A549 (cell line): Measurements from ENCODE around the gene ARHGDIG.

Experiments
- CEBPB ChIP-seq, 2 experiments: fragments of >200 bp in 1 of 2; sonication (Bioruptor Twin) in 1 of 2; formaldehyde crosslinking in 1 of 2; IDR thresholded peaks; 2 replicates each; pipeline ENCODE4 v1.6.1; 2012 to 2016
- CTCF ChIP-seq: fragments of >200 bp; sonication (Bioruptor Twin); formaldehyde crosslinking; IDR thresholded peaks from 3 replicates; pipeline ENCODE4 v1.5.1; 2016
- EHMT2 ChIP-seq: fragments of 200-600 bp; sonication (generic); IDR thresholded peaks from 2 replicates; pipeline ENCODE4 v1.6.1; 2016; ENCODE audit warnings: antibody characterized with exemption, low read depth, mild to moderate bottlenecking, moderate library complexity
- ESRRA ChIP-seq: fragments of 150-350 bp; IDR thresholded peaks from 2 replicates; pipeline ENCODE4 v1.6.1; 2014; ENCODE audit warnings: mild to moderate bottlenecking, low read length, borderline replicate concordance
- JUN ChIP-seq, 2 experiments: fragments of >200 bp; sonication (Bioruptor Twin); formaldehyde crosslinking; IDR thresholded peaks; 2 replicates in 1 of 2; 3 replicates in 1 of 2; pipeline ENCODE4 v1.6.1; 2016 to 2017
- KDM1A ChIP-seq: fragments of 200-600 bp; sonication (generic); IDR thresholded peaks from 2 replicates; pipeline ENCODE4 v1.6.1; 2016; ENCODE audit warnings: low read depth, mild to moderate bottlenecking
- MYC ChIP-seq: IDR thresholded peaks from 2 replicates; pipeline ENCODE4 v1.6.1; 2012; ENCODE audit warnings: mild to moderate bottlenecking, inconsistent platforms, low read length, improper control_type of control experiment, borderline replicate concordance
- PHF8 ChIP-seq: fragments of 200-600 bp; sonication (generic); IDR thresholded peaks from 2 replicates; pipeline ENCODE4 v1.6.1; 2016; ENCODE audit warnings: low read depth, mild to moderate bottlenecking, antibody characterized with exemption, moderate library complexity, borderline replicate concordance
- POLR2A ChIP-seq: IDR thresholded peaks from 2 replicates; pipeline ENCODE4 v1.6.1; 2012; ENCODE audit warnings: mild to moderate bottlenecking, low read length
- REST ChIP-seq: fragments of 200-600 bp; sonication (generic); IDR thresholded peaks from 2 replicates; pipeline ENCODE4 v1.6.1; 2016; ENCODE audit warnings: antibody characterized with exemption, mild to moderate bottlenecking, moderate library complexity
- RFX5 ChIP-seq: fragments of 450-650 bp; IDR thresholded peaks from 2 replicates; pipeline ENCODE4 v1.7.1; 2014; ENCODE audit warnings: antibody characterized with exemption, mild to moderate bottlenecking, moderate library complexity
- ZFP36 ChIP-seq: fragments of 450-650 bp; IDR thresholded peaks from 2 replicates; pipeline ENCODE4 v1.6.1; 2014; ENCODE audit warnings: borderline replicate concordance; ENCODE audit not compliant: partially characterized antibody

- TF ChIP-seq POLR2A (no peak), CTCF (no peak), PHF8 (no peak), CEBPB (IDR thresholded peaks at IDR 0.05) (no peak), REST (no peak), KDM1A (no peak), ZFP36 (no peak), EHMT2 (no peak), MYC (no peak), JUN (IDR thresholded peaks at IDR 0.05) (no peak), ESRRA (no peak), RFX5 (no peak)
Observed at GRCh38 chr16:305916-306626, 25.7 kb downstream of the ARHGDIG start.
